AG10803 (cell line): ENCODE results near the gene GCSH.

Source experiments
- DNase-seq: peaks from one replicate; pipeline ENCODE4 v3.0.0; 2010; ENCODE audit warnings: low read depth
- H3K4me3 ChIP-seq: 2 replicates; pipeline ENCODE4 v1.5.1; 2011; ENCODE audit warnings: mild to moderate bottlenecking, low read length, control low read depth
- TF ChIP-seq, protein P1 (sequence below): conservative IDR thresholded peaks from 2 replicates; pipeline ENCODE4 v1.5.1; 2011; ENCODE audit warnings: mild to moderate bottlenecking, low read length, control low read depth, inconsistent platforms

Gene GCSH

DNA sequence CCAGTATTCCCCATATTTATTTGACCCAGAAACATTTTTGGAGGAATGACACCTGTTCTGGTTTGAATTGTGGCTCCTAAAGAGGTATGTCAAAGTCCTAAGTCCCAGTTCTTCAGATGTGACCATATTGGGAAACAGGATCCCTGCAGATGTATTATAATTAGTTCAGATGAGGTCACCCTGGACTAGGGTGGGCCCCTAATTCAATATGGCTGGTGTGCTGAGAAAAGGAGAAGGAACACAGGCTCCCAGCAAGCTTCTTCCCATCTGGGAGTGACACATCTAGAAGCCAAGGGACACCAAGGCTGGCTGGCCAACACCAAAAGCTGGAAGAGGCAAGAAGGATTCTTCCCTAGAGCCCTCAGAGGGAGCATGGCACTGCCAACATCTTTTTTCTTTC, 3.8 kb upstream of the GCSH start:
- TF ChIP-seq, protein P1, sequence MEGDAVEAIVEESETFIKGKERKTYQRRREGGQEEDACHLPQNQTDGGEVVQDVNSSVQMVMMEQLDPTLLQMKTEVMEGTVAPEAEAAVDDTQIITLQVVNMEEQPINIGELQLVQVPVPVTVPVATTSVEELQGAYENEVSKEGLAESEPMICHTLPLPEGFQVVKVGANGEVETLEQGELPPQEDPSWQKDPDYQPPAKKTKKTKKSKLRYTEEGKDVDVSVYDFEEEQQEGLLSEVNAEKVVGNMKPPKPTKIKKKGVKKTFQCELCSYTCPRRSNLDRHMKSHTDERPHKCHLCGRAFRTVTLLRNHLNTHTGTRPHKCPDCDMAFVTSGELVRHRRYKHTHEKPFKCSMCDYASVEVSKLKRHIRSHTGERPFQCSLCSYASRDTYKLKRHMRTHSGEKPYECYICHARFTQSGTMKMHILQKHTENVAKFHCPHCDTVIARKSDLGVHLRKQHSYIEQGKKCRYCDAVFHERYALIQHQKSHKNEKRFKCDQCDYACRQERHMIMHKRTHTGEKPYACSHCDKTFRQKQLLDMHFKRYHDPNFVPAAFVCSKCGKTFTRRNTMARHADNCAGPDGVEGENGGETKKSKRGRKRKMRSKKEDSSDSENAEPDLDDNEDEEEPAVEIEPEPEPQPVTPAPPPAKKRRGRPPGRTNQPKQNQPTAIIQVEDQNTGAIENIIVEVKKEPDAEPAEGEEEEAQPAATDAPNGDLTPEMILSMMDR: no peak
- DNase-seq: no peak
- no peak overlapping the region for H3K4me3 ChIP-seq

GRCh38 chr16:81097230-81097629, 1.0 kb upstream of the GCSH start:
- TF ChIP-seq, protein P1: no peak
- DNase-seq: no peak
- H3K4me3 ChIP-seq: no peak overlapping the region

DNA sequence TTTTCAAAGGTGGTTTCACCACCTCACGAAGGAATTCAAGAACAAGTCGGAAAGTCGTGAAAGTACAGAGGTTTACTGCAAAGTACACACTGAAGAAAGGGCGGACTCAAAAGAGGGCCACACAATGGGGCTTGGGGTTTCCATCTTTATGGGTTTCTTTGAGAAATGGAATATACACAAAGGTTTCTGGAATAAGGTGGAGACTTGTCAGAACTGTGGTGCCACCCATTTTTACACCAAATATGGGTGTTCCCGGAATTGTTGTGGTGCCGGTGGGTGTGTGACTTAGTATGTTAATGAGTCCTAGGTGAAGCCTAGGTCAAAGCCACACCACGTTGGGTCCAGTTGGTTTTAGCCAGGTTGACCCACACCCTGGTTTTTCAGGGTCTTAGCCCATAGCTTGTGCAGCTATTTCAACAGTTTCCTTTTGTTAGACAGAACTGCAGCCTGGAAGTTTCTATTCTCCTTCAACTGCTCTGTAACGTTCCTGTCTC, 567 bp upstream of the GCSH start:
- peak overlapping the region; percentile 47 for H3K4me3 ChIP-seq
- DNase-seq: no peak
- TF ChIP-seq, protein P1: no peak

DNA sequence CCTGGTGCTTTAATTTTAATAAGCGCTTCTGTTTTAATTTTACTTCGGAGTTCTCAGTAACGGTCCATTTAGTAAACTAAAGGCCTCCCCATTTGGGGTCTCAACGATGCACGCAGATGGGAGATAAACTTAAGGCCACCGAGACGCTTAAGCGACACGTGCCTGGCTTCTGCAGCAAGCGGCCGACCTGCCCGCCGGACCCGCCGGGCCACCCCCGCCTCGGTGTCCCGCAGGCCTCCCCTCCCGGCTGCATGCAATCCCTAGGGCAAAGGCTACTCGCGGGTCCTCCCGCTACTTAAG, 592 bp downstream of the GCSH start:
- H3K4me3 ChIP-seq: peak overlapping the region; percentile 74
- TF ChIP-seq, protein P1: no peak
- DNase-seq: no peak

DNA sequence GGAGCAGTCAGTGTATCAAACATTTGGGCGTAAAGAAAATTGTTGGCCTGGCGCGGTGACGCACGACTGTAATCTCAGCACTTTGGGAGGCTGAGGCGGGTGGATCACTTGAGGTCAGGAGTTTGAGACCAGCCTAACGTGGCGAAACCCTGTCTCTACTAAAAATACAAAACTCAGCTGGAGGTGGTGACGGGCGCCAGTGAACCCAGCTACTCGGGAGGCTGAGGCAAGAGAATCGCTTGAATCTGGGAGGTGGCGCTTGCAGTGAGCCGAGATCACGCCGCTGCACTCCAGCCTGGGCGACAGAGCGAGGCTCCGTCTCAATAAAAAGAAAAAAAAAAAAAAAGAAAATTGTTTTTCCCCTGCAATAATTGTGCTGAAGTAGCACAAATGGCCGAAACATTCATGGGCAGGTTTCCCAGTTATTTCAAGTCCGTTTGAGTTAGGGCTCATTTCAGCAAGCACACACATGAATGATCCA, 1.4 kb downstream of the GCSH start:
- peak; percentile 36 for DNase-seq
- peak overlapping the region; percentile 74 for H3K4me3 ChIP-seq

GRCh38 chr16:81088836-81089235, 7.4 kb downstream of the GCSH start:
- no peak for DNase-seq

More for the DNA sequence above, 1.4 kb downstream of the GCSH start:
- TF ChIP-seq, protein P1: no peak

GRCh38 chr16:81081014-81081413, 15.2 kb downstream of the GCSH start:
- TF ChIP-seq, protein P1: no peak
- no peak overlapping the region for H3K4me3 ChIP-seq
- DNase-seq: no peak

More at GRCh38 chr16:81088836-81089235, 7.4 kb downstream of the GCSH start:
- no peak overlapping the region for H3K4me3 ChIP-seq
- TF ChIP-seq, protein P1: no peak
